ENCODE results near the gene ATG5. TPM values are rescaled to one million over a fixed set of nuclear protein-coding genes. Genes with fewer than 3 reads are reported as not detected.
"Not testable (repeated sequence)": the region's sequence is repeated elsewhere in the genome, so short reads cannot be mapped to it uniquely, and the experiment has no call there.

The ATG5 gene
- total RNA-seq, 4 donors from 2014 or later: 26.1 to 43.3 (median 30.6) TPM

- ATAC-seq: no peak
- TF ChIP-seq EP300 (IDR thresholded peaks at IDR 0.05) (no peak), POLR2AphosphoS5 (IDR thresholded peaks at IDR 0.05) (no peak), POLR2A (IDR thresholded peaks at IDR 0.05) (no peak), CTCF (IDR thresholded peaks at IDR 0.05) (no peak)
Measured at GRCh38 chr6:106156863-106157262, 168.7 kb downstream of the ATG5 start.

GRCh38 chr6:106156413-106156812 is 169.1 kb downstream of the ATG5 start:
- Histone ChIP-seq H3K4me3 (no peak overlapping the region), H3K9me3 (no peaks in the 10 kb centered on the region), H3K36me3 (no peaks in the 10 kb centered on the region), H3K27me3 (no peaks in the 10 kb centered on the region), H3K4me1 (no peaks in the 10 kb centered on the region), H3K27ac (no peak overlapping the region)
- no peak for ATAC-seq
- 63 to 72% methylated on average over 2 to 3 of the region's 3 CpGs for WGBS, 2 donors (ENCODE audit: low coverage in 1 of 2)
- TF ChIP-seq EP300 (IDR thresholded peaks at IDR 0.05): no peak
- TF ChIP-seq POLR2A (IDR thresholded peaks at IDR 0.05): no peak

More at GRCh38 chr6:106156863-106157262, 168.7 kb downstream of the ATG5 start:
- Histone ChIP-seq H3K9me3 (no peaks in the 10 kb centered on the region), H3K4me1 (no peaks in the 10 kb centered on the region), H3K27me3 (no peaks in the 10 kb centered on the region), H3K4me3 (no peak overlapping the region), H3K27ac (no peak overlapping the region), H3K36me3 (no peaks in the 10 kb centered on the region)
- 25 to 68% methylated on average over 2 to 3 of the region's 3 CpGs for WGBS, 2 donors (ENCODE audit: low coverage in 1 of 2)

- no peaks in the 10 kb centered on the region for H3K36me3 ChIP-seq
- H3K4me1 ChIP-seq: no peaks in the 10 kb centered on the region
- ATAC-seq: no peak
- H3K9me3 ChIP-seq: no peaks in the 10 kb centered on the region
- H3K27me3 ChIP-seq: no peaks in the 10 kb centered on the region
- no peak for TF ChIP-seq CTCF (IDR thresholded peaks at IDR 0.05)
- no peak for TF ChIP-seq POLR2A (IDR thresholded peaks at IDR 0.05)
- TF ChIP-seq EP300 (IDR thresholded peaks at IDR 0.05): no peak
- TF ChIP-seq POLR2AphosphoS5 (IDR thresholded peaks at IDR 0.05): no peak
- no peak overlapping the region for H3K27ac ChIP-seq
- no peak overlapping the region for H3K4me3 ChIP-seq
- 84 to 91% methylated on average over 7 to 12 of the region's 12 CpGs for WGBS, 2 donors (ENCODE audit: low coverage in 1 of 2)
Measured at GRCh38 chr6:106155219-106155830, 170.2 kb downstream of the ATG5 start.

- Histone ChIP-seq H3K4me3 (no peak overlapping the region), H3K4me1 (no peaks in the 10 kb centered on the region), H3K36me3 (no peaks in the 10 kb centered on the region), H3K27me3 (no peaks in the 10 kb centered on the region), H3K27ac (no peak overlapping the region), H3K9me3 (no peaks in the 10 kb centered on the region)
- TF ChIP-seq EP300 (IDR thresholded peaks at IDR 0.05) (no peak), CTCF (IDR thresholded peaks at IDR 0.05) (no peak), POLR2A (IDR thresholded peaks at IDR 0.05) (no peak), POLR2AphosphoS5 (IDR thresholded peaks at IDR 0.05) (no peak)
- no peak for ATAC-seq
- WGBS, 2 donors (ENCODE audit: low coverage in 1 of 2): 79 to 100% methylated on average over 1 to 5 of the region's 8 CpGs
Measured at GRCh38 chr6:106154326-106154725, 171.2 kb downstream of the ATG5 start.

GRCh38 chr6:106152952-106153351 is 172.6 kb downstream of the ATG5 start:
- ATAC-seq: no peak
- H3K9me3 ChIP-seq: no peaks in the 10 kb centered on the region

GRCh38 chr6:106152476-106152875 is 173.1 kb downstream of the ATG5 start:
- H3K9me3 ChIP-seq, H3K36me3 ChIP-seq, H3K4me1 ChIP-seq, H3K27me3 ChIP-seq, H3K4me3 ChIP-seq, H3K27ac ChIP-seq, ATAC-seq: not testable (repeated sequence)
- 81 to 87% methylated on average over 3 of the region's 3 CpGs for WGBS, 2 donors (ENCODE audit: low coverage in 1 of 2)

More at GRCh38 chr6:106152952-106153351, 172.6 kb downstream of the ATG5 start:
- no peaks in the 10 kb centered on the region for H3K4me1 ChIP-seq
- H3K4me3 ChIP-seq: no peak overlapping the region
- WGBS, 2 donors (ENCODE audit: low coverage in 1 of 2): 60 to 81% methylated on average over 2 to 4 of the region's 4 CpGs
- H3K27me3 ChIP-seq: no peaks in the 10 kb centered on the region
- no peaks in the 10 kb centered on the region for H3K36me3 ChIP-seq
- no peak overlapping the region for H3K27ac ChIP-seq
- TF ChIP-seq CTCF (IDR thresholded peaks at IDR 0.05) (no peak), POLR2AphosphoS5 (IDR thresholded peaks at IDR 0.05) (no peak), POLR2A (IDR thresholded peaks at IDR 0.05) (no peak), EP300 (IDR thresholded peaks at IDR 0.05) (no peak)
